HG02981 (cell line): Measurements from ENCODE around the gene TPRG1L.

Source experiments
- ATAC-seq: cut with Tn5 transposase; IDR thresholded peaks from one replicate; pipeline ENCODE4 v1.9.1; 2021; ENCODE audit warnings: mild to moderate bottlenecking, moderate library complexity; ENCODE audit not compliant: unreplicated experiment

TPRG1L gene

DNA sequence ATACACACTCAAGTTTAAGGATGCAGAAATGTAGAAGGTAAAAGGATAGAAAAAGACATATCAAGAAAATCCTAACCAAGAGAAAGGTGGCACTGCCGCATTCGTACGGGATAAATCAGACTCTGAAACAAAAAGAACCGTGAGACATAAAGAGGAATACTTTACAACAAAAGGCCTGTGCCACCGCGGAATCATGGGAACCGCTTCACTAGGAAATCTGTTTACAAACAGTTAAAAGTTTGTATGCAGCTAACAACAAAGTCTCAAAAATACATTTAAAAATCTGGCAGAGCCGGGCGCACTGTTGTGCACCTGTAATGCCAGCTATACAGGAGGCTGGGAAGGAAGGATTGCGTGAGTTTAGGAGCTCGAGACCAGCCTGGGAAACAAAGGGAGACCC is 17.0 kb downstream of the TPRG1L start:
- ATAC-seq, result no peak

DNA sequence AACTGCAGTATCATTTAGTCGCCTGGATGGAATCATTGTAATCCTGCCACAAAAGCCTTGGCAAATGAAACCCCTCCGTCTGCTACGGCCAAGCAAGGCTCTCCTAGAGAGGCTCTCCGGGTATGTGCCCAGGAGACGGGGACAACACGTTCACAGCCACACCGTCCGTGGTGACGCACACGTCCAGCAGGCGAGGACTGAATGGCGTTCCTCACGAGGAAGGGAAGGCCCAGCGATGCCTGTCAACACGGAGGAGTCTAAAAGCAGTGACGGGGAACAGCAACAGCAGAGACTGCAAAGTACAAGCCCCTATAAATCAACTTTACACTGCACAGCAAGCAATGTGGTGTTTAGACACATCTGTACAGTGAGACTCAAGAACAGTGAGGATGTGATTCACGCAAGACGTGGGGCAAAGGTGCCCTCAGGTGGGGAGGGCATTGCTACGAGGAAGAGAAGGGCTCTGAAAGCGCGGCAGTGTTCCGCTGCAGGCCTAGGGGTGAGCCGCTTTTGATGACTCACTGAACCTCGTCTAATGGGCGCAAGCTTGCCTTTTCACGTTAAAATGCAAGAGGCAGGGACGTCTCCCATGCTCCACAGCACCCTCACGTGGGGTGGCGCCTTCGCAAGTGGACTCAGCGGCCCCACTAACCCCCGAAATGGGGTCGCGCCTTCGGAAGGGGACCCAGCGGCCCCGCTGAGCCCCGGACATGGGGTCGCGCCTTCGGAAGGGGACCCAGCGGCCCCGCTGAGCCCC is 18.3 kb downstream of the TPRG1L start:
- ATAC-seq, result no peak

DNA sequence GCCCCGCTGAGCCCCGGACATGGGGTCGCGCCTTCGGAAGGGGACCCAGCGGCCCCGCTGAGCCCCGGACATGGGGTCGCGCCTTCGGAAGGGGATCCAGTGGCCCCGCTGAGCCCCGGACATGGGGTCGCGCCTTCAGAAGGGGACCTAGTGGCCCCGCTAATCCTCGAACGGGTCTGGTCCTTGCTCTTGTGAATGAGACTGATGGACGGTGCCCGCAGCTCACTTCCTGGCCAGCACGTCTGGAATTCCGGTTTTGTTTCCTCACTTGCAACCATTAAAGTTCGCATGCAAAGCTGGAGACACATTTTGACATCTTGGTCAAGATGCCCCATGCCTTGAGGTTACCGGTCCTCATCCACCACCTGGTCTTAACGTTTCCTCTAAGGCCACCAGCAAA is 19.5 kb downstream of the TPRG1L start:
- no peak for ATAC-seq

DNA sequence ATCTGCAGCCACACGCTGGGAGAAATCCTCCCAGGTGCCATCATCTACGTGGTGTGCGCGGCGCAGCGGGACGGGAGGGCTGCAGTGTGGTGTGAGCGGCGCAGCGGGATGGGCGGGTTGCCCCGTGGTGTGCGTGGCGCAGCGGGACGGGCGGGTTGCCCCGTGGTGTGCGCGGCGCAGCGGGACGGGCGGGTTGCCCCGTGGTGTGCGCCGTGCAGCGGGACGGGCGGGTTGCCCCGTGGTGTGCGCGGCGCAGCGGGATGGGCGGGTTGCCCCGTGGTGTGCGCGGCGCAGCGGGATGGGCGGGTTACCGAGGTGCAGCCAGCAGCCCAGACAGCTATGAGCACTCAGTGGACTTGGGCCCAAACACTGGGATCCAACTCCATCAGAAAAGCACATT is 20.4 kb downstream of the TPRG1L start:
- ATAC-seq, result no peak

DNA sequence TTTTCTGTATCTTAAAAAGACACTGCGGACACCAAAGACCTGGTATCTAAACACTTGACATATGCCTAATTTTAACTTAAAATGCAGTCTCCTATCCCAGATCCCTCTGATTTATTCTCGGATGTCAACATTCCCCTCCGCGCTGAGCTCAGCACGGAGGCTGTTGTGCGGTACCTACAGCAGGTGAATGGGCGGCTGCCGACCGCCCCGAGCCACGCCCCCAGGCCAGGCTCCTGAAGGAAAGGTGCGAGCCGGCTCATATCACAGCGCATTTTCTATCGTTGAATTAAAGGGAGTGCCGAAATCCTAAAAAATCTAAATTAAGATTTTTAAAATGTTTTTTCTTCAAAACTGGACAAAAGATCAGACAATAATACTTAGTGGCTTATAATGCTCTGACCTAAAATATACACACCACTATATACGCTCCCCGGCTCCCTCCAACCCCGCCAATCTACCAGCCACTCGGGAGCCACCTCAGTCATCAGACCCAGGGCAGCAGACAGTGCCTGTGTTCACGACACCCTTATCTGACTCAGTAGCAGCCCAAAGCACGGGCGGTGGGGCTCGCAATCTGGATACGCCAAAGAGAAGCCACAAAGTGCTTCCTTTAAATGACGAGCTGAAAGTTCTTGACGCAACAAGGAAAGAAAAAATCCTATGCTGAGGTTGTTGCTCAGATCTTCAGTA is 21.0 kb downstream of the TPRG1L start:
- no peak for ATAC-seq

DNA sequence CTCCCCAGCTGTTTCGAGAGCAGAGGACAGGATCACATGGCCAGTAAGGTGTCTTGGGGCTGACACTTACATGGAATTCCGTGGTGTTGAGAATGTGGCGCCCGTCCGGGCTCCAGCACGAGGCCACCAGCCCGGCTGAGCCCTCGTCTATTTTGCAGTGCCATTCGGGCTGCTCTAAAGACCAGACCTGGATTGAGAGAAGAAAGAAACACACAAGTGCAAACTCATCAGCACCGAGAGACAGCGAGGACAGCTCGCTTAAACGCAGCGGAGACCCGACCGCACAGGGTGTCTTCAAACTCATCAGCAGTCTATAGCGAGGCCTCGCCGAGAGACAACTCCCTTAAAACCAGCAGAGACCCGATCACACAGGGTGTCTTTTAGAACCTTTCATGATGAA is 21.8 kb downstream of the TPRG1L start:
- no peak for ATAC-seq

DNA sequence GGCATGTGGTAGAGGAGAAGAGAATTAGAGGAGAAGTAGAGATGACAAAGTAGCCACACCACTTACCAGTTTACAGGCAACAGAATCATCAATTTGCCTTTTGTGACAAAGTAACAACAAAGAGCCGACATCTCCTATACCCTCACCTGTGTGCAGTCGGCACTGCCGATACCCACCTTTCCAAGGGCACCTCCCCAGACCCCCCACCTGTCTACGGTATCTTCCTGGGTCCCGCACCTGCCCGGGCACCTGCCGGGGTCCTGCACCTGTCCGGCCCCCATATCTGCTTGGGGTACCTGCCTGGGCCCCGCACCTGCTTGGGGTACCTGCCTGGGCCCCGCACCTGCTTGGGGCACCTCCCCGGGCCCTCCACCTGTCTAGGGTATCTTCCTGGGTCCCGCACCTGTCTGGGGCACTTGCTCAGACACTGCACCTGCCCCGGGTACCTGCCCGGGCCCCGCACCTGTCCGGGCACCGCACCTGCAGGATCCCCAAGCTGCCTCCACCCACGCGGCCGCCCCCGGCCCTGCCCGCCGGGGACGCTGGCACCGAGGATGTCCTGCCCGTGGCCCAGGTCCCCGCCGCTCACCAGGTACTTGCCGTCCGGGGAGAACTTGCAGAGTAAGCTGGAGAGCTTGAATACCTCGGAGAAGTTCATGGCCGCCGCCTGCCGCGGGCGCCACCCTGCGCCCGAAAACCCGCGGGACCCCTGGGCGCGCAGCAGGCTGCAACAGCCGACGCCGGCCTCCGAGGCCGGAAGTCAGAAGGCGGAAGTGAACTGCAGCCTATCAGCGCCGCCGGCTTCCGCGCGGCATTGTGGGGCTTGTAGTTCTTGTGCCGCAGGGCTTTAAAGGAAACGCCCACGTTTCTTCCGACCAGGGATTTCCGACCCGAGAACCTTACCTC is 24.8 kb downstream of the TPRG1L start, which contains the start of gene WRAP73:
Gene WRAP73 (minus strand): TSS at position 762 of the 906 bp plus-strand sequence. CDS start 104 bp downstream, at position 658.
- ATAC-seq, result peak; percentile 84

DNA sequence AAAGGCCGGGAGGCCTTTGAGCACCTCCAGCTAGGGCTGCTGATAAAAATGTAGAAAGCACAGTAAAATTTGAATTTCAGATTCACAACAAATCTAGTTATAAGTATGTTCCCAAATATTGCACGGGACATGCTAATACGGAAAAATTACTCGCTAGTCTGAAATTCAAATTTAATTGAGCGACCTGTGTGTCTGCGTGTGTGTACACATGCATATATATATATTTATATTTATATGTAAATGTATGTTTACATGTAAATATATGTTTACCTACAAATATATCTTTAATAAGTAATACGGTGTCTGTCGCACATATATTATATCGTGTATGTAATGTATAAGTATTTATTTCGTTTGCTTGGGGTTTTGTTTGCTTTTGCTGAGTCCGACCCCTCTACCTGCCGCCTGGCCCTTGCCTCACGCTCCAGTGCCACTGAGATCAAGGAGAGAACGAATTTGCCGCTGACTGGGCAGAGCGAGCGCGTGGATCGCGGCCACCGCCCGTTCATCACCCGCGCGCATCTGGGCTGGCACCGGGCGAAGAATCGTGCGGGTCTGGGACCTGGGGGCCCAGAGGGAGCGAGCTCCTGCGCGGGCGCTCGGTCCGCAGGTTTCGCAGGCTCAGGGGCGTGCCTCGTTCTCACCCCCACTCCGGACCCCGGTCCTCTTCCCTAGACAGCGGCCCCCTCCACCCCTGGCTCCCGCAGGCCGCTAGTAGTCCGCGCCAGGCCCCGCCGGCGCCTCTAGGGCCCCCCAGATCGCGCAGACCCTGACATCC is 25.6 kb downstream of the TPRG1L start:
- ATAC-seq, result no peak

DNA sequence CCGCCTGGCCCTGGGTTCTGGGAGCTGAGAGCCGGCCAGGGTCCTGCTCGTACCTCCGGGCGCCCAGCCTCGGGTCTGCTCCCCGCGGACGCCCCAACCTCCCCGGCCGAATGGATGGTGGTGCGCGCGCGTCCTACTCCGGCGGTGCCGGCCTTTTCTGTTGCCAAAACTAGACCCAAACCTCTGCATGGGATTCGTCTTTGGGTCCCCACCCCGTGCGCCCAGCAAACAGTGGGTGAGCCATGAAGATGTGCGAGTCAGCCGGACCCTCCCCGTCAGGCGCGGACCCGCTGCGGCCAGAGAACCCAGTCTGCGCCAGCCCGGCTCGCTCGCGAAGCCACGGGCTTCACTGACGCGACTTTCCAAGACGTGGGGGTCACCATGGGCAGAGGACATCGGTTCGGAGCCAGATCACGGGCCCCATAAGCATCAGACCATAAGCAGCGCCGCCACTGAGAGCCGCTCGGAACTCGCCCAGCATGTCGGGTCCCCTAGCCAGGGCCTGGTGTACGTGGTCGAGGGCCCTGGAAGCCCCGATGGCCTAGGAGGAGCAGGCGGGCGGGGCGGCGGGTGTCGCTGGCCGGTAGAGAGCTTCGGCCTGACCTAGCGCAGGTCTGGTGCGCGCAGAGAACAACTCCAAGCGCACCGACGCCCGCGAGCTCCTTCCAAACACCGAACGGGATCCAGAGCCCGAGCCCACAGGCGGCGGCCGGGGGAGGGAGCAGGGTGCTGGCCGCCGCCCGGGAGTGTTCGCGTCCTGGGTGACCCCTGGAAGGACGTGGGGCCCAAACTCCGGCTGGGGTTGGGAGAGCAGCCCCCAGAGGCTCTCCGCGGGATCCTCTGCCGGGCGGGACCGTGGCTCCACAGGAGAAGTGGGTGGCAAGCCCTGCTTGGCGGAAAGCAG is 26.5 kb downstream of the TPRG1L start:
- ATAC-seq, result no peak

DNA sequence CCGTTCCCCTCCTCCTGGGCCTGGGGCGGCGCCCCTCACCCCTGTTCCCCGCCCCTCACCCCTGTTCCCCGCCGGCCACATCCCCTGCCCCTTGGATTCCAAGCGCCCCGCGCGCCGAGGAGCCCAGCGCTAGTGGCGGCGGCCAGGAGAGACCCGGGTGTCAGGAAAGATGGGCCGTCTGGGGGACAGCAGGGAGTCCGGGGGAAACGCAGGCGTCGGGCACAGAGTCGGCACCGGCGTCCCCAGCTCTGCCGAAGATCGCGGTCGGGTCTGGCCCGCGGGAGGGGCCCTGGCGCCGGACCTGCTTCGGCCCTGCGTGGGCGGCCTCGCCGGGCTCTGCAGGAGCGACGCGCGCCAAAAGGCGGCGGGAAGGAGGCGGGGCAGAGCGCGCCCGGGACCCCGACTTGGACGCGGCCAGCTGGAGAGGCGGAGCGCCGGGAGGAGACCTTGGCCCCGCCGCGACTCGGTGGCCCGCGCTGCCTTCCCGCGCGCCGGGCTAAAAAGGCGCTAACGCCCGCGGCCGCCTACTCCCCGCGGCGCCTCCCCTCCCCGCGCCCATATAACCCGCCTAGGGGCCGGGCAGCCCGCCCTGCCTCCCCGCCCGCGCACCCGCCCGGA is 27.2 kb downstream of the TPRG1L start, which contains the start of gene TP73:
Gene TP73 (plus strand): TSS at position 587 of the 618 bp plus-strand sequence. CDS start 29,850 bp downstream, outside the sequence.
- ATAC-seq, result no peak

DNA sequence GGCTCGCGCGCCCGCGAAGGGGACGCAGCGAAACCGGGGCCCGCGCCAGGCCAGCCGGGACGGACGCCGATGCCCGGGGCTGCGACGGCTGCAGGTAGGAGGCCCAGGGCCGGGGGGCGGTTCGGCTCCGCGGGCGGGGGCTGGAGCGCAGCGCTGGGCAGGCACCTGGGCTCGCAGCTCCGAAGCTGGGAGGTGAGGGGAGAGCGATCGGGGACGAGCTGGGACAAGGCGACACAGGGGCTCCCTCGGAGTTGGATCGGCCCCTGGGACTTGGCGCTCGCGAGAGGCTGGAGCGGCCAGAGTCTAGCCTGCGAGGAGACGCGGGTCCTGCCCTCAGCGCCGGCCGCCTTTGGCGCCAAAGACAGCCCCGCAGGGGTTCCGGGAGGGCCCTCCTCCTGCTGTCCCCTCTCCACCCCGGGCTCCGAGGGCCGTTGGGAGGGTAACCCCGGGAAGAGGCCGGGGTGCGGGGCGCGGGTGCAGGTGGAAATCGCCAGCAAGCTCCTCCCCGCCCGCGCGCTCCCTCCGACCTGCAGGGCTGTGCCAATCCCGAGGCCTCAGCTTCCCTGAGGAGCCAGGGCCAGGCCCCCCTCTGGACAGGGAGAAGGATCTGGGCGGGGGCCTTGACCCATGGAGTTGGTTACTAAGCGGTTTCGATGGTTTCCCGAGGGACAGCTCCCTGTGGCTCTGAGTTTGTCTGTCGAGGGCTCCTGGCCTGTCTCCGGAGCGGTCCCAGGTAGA is 27.9 kb downstream of the TPRG1L start:
- no peak for ATAC-seq

DNA sequence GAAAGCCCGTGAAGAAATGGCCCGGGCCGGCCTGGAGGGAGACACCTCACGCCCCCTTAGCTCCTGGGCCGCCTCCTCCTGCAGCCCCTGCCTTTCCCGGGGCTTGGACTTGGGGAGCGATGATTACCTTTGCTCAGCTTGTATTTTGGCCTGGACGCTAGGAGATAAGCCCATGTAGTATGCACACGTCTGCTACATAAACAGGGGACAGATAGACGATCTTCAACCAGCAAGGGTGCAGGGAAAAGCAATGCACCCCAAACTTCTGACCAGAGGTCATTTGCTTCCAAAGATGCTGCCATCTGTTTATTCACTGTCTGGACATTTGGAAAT is 28.4 kb downstream of the TPRG1L start:
- ATAC-seq, result no peak

DNA sequence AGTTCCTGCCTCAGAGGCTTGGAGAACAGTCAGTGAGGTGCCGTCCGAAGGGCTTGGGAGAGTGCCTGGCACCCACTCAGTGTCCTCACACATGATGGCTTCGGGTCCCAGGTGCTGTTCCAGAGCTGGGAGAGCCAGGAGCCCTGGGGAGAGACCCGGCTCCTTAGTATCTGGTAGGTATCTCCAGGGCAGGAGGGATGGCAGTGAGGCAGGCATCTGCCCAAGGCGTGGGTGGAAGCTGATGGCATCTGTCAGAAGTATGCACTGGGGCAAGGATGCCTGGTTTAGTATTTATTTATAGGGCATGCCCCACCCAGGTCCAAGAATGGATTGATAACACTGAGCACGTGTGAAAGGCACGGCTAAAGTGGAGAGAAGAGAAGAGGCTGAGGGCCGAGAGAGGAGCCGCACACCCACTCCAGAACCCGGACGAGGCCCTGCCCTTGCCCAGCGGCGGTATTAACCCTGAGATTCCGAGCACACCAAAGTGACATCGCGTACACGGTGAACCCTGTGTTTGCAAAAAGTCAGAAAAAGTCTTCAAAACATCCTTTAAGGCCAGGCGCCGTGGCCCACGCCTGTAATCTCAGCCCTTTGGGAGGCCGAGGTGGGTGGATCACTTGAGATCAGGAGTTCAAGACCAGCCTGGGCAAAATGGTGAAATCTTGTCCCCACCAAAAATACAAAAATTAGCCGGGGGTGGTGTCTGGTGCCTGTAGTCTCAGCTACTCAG is 29.9 kb downstream of the TPRG1L start:
- ATAC-seq, result no peak

DNA sequence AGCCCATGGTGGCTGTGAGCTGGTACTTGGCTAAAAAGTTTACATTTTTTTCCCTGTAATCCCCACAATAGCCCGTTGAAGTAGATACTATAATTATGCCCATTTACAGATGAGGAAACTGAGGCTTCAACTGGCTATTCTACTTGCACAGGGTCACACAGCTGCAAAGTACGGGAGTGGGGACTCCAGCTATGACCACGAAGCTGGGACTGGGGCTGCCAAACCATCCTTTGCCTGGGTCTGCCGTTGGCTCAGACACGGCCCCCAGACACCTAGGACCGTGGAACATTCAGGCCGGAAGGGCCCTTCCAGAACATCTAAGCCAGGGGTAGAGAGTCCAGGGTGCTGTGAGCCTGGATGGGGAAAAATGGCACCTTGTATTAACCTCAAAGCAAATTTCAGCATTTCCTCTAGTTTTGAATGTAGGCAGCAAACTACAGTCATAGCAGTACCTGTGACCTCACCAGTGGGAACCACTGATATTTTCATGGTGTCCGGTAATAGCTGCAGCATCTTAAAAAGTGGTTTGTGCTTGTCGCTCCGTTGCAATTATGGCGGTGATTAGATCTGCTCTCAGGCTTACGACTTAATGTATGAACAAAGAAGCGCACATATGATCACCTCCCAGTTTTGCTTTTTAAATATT is 31.8 kb downstream of the TPRG1L start:
- ATAC-seq, result peak; percentile 70

DNA sequence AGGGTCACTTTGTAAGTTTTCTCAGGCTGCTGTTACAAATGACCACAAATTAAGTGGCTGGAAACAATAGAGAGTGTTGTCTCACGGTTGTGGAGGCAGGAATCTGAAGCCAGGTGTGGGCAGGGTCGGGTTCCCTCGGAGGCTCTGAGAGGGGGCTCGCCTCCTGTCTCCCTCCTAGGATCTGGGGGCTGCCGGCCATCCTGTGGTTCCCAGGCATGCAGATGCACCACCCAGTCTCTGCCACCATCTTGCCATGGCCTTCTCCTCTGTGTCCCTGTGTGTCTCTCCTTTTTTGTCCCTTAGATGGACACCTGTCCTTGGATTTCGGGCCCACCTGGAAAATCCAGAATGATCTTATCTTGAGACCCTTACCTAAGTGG is 32.3 kb downstream of the TPRG1L start:
- ATAC-seq, result peak; percentile 16

DNA sequence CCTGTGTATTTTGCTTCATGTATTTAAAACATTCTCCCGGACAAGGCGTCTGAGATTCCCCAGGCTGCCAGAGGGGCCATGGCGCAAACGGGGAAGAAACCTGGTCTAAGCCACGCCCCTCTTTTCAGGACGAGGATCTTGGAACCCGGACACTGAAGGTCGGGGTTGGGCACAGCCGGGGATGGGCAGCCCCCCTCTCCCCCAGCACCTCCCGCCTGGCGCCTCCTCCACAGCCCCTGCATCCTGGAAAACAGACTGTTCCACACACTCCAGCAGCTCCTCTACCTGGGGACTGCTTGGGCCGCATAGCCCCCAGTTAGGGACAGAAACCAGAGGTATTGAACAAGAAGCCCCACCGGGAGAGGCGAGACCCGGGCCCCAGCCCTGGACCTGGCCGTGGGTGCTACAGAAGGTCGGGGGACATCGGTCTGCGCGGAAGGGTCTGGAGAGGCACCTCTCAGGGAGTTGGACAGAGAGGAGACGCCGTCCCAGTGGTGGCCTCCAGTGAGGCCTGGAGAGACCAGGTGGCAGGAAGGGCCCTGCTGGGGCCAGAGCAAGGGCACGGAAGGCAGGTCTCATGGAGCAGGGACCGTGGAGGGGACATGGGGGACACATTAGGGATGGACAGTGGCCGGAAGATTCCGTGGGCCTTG is 32.9 kb downstream of the TPRG1L start:
- ATAC-seq, result no peak

DNA sequence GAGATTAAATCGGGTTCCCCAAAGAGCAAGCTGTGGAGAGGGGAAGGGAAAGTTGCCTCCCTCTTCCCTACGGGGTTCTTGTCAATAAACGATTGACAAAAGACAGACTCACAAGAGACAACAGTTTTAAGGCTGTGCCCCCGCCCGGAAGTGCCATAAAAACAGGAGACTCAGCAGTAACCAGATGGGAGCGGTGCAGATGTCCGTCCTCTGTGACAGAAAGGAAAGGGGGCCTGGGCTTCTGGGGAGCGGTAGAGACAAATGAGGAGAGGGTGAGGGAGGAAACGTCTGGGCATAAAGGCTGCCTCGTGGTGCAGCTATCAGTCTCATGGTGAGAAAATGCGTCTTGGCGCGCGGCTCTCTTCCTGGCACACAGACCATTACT is 33.4 kb downstream of the TPRG1L start:
- ATAC-seq, result no peak
